A673 (cell line): Measurements from ENCODE around the gene EFTUD2. TPM values are rescaled to one million over a fixed set of nuclear protein-coding genes. Genes with fewer than 3 reads are reported as not detected.

Experiments
- BruUV-seq: library from RNA; stranded (reverse); fragments of 400-500 nt; replicated peaks from 2 replicates; lab custom pipeline; 2021; lab: Mats Ljungman, UMichigan
- CTCF ChIA-PET: fragments of 300-600 bp; sonication (Branson Sonifier 250); formaldehyde crosslinking; loops from one replicate; lab custom pipeline; 2022; ENCODE audit warnings: antibody characterized with exemption; lab: Charles Lee
- POLR2A ChIA-PET: fragments of 300-600 bp; sonication (Branson Sonifier 250); formaldehyde crosslinking; loops from one replicate; lab custom pipeline; 2022; ENCODE audit warnings: antibody characterized with exemption; ENCODE audit not compliant: low non-redundant PET; lab: Charles Lee
- DNase-seq: peaks from one replicate; pipeline ENCODE4 v3.0.0-alpha.2; 2015; ENCODE audit warnings: low spot score
- H3K27ac ChIP-seq: fragments of 200-600 bp; sonication (generic); 2 replicates; pipeline ENCODE4 v1.5.1; 2016; ENCODE audit warnings: mixed run types, low read depth, mild to moderate bottlenecking, mixed read lengths, antibody characterized with exemption, low read length; ENCODE audit not compliant: poor library complexity, severe bottlenecking
- H3K27me3 ChIP-seq: fragments of 200-600 bp; sonication (generic); replicated peaks from 2 replicates; pipeline ENCODE4 v1.6.1; 2017; ENCODE audit warnings: mixed run types, low read depth, mild to moderate bottlenecking, mixed read lengths, antibody characterized with exemption, low read length; ENCODE audit not compliant: insufficient read depth, poor library complexity
- H3K36me3 ChIP-seq: fragments of 200-600 bp; sonication (generic); 2 replicates; pipeline ENCODE4 v1.6.1; 2016; ENCODE audit warnings: mixed run types, mild to moderate bottlenecking, mixed read lengths, antibody characterized with exemption, low read length; ENCODE audit not compliant: insufficient read depth, poor library complexity, severe bottlenecking
- H3K4me1 ChIP-seq: fragments of 200-600 bp; sonication (generic); 2 replicates; pipeline ENCODE4 v1.6.1; 2017; ENCODE audit warnings: mixed run types, mild to moderate bottlenecking, mixed read lengths, antibody characterized with exemption, low read length; ENCODE audit not compliant: insufficient read depth, poor library complexity, severe bottlenecking
- H3K4me3 ChIP-seq: fragments of 200-600 bp; sonication (generic); 2 replicates; pipeline ENCODE4 v1.5.1; 2016; ENCODE audit warnings: low read depth, mixed run types, mild to moderate bottlenecking, mixed read lengths, low read length; ENCODE audit not compliant: poor library complexity, severe bottlenecking
- H3K9me3 ChIP-seq: fragments of 200-600 bp; sonication (generic); 2 replicates; pipeline ENCODE4 v1.6.1; 2016; ENCODE audit warnings: mixed run types, low read depth, mild to moderate bottlenecking, mixed read lengths, antibody characterized with exemption, low read length; ENCODE audit not compliant: poor library complexity, severe bottlenecking
- EZH2 ChIP-seq: fragments of 200-600 bp; sonication (generic); IDR thresholded peaks from 2 replicates; pipeline ENCODE4 v1.6.1; 2017; ENCODE audit warnings: borderline replicate concordance, low read depth, mild to moderate bottlenecking, mixed read lengths, antibody characterized with exemption, low read length; ENCODE audit not compliant: poor library complexity, severe bottlenecking
- intact Hi-C: fragments of 100-400 bp; cut with micrococcal nuclease; formaldehyde crosslinking; loops from one replicate; pipeline ENCODE4 v1.10.0; 2022; ENCODE audit not compliant: unreplicated experiment
- total RNA-seq: library from RNA; stranded (reverse); gene quantifications from 2 replicates; pipeline ENCODE4 v1.2.3, GENCODE V29; 2021
- TF ChIP-seq, protein P1 (sequence below): fragments of 300-800, 200-600 bp; sonication (generic); conservative IDR thresholded peaks from 2 replicates; pipeline ENCODE4 v1.5.1; 2017; ENCODE audit warnings: low read depth, mild to moderate bottlenecking, antibody characterized with exemption, low read length, moderate library complexity, mixed read lengths

Gene EFTUD2
- total RNA-seq, 1 experiment from 2014 or later: 144 TPM

DNA sequence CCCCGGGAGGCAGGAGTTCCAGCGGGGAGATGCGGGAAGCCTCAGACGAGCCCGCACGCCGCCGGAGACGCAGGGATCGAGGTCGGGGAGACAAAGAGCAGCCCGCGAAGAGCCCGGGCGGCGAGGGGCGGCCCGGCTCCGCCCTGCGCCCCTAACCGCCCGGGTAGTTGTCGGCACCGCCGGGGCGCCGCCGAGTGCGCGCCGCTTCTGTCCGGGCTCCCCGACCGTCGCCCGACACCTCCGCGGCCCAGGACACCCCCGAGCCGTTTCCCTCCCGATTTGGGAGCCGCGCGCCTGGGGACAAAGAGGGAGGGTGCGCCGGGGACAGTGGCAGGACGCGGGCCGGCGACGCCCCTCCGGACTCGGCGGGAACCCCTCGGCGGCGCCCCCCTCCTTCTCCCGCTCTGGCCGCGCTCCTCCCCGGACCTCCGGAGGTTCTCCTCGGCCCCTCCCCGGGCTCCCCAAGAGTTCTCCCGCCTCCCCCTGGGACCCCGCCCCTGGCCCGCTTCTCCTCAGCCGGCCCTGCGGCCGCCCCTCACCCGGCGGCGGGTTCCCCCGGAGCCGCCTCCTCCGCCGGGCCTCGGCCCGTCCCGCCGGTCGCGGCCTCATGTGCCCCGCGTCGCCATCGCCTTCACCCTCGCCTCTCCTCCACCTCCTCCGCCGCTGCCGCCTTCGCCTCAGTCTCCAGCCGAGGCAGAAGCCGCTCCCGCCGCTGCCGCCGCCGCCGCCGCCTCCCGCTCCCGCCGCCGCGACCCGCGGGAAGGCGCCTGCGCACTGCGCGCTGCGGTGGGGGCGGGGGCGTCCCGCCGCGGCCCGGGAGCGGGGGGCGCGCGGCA, 69.5 kb downstream of the EFTUD2 start, which contains the start of gene GJC1:
Gene GJC1, minus strand, starts transcription at position 765 of the 836 bp plus-strand sequence. CDS start 24,470 bp downstream, outside the sequence.
- CTCF ChIA-PET: no interaction called here
- intact Hi-C loops: no loop called here

DNA sequence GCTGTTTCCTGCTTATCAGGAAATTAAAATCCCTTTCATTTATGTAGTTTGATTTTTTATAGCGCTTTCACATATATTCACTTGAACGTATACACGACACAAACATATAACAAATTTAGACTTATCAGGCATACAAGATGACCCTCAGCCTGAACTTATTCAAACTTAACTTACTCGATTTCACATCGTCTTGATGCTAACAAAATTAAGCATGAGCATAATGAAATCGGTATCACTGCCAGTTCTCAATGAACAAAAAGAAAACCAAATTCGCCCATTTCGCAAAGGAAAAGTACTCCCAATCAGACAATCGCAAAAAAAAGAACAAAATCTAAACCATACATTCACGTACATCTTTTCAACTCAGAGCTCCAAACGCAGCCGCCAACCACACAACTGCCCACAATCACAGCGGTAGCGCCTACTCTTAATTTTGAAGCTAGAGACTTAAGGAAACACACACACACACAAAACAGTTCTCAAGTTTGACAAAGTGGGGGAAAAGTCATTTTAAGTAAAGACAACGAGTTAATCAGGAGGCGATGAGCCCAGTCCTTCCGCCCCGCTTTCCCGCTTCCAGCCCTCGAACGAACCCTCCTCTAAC, 70.2 kb downstream of the EFTUD2 start:
- POLR2A ChIA-PET: interaction anchor here (0.7 kb wide), 1 partner anchor 22 kb away, joined by 3 read pairs; no protein-coding TSS in a partner anchor
- peaks cover 8% of the 10 kb centered on the region for H3K4me1 ChIP-seq

More for the DNA sequence above, 69.5 kb downstream of the EFTUD2 start, which contains the start of gene GJC1:
- Histone ChIP-seq H3K27ac (peak within 1 kb of the TSS; percentile 72), H3K4me1 (peaks cover 8% of the 10 kb centered on the region), H3K4me3 (peak within 1 kb of the TSS; percentile 68), H3K27me3 (no peaks in the 10 kb centered on the region), H3K36me3 (no peaks in the 10 kb centered on the region), H3K9me3 (no peaks in the 10 kb centered on the region)
- POLR2A ChIA-PET: no interaction called here
- no TSS peak for BruUV-seq
- peak; percentile 40 for DNase-seq
- TF ChIP-seq EZH2: no peak
- TF ChIP-seq, protein P1, sequence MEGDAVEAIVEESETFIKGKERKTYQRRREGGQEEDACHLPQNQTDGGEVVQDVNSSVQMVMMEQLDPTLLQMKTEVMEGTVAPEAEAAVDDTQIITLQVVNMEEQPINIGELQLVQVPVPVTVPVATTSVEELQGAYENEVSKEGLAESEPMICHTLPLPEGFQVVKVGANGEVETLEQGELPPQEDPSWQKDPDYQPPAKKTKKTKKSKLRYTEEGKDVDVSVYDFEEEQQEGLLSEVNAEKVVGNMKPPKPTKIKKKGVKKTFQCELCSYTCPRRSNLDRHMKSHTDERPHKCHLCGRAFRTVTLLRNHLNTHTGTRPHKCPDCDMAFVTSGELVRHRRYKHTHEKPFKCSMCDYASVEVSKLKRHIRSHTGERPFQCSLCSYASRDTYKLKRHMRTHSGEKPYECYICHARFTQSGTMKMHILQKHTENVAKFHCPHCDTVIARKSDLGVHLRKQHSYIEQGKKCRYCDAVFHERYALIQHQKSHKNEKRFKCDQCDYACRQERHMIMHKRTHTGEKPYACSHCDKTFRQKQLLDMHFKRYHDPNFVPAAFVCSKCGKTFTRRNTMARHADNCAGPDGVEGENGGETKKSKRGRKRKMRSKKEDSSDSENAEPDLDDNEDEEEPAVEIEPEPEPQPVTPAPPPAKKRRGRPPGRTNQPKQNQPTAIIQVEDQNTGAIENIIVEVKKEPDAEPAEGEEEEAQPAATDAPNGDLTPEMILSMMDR: no peak

DNA sequence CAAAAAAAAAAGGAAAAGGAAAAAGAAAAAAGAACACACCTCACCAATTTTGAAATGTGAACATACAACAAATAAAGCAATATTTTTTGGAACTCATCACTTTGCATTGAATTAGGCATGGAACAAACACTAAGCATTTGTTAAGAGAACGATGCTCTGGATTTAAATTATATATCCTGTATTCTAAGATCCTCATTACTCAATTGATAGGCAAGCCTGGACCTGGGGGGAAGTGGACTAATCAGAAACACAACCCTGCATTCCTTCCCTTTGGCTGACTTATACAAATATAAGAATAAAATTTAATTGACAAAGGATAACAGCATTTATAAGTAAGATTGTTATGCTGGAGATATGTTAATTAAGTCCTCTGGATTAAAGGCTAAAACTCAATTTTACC, 71.4 kb downstream of the EFTUD2 start:
- no peak for DNase-seq
- ChIA-PET POLR2A (no interaction called here), CTCF (no interaction called here)
- BruUV-seq: no TSS peak
- no peaks in the 10 kb centered on the region for H3K36me3 ChIP-seq
- peaks cover 8% of the 10 kb centered on the region for H3K4me1 ChIP-seq
- intact Hi-C loops: no loop called here
- peak overlapping the region; percentile 68 for H3K4me3 ChIP-seq
- TF ChIP-seq EZH2: no peak
- TF ChIP-seq, protein P1: no peak
- no peaks in the 10 kb centered on the region for H3K9me3 ChIP-seq
- no peaks in the 10 kb centered on the region for H3K27me3 ChIP-seq
- H3K27ac ChIP-seq: no peak overlapping the region

More for the DNA sequence above, 70.2 kb downstream of the EFTUD2 start:
- Histone ChIP-seq H3K4me3 (peak overlapping the region; percentile 68), H3K27ac (peak overlapping the region; percentile 72), H3K36me3 (no peaks in the 10 kb centered on the region), H3K9me3 (no peaks in the 10 kb centered on the region), H3K27me3 (no peaks in the 10 kb centered on the region)
- peak; percentile 50 for DNase-seq
- BruUV-seq: TSS peak; percentile 67
- TF ChIP-seq EZH2: no peak
- TF ChIP-seq, protein P1: no peak
- intact Hi-C loops: no loop called here
- CTCF ChIA-PET: no interaction called here
